WERI-Rb-1 (cell line): ENCODE data around the gene ZNF277.
A peak's percentile ranks its signal among the peaks of the same experiment; 100 is the strongest.

Experiments used
- DNase-seq: peaks from one replicate; pipeline ENCODE4 v3.0.0-alpha.2; 2020
- H3K27ac ChIP-seq: fragments of 250-450 bp; sonication (Bioruptor Pico); 2 replicates; pipeline ENCODE4 v1.5.1; 2020; ENCODE audit warnings: mild to moderate bottlenecking, moderate library complexity
- H3K27me3 ChIP-seq: fragments of 250-450 bp; sonication (Bioruptor Pico); 2 replicates; pipeline ENCODE4 v1.5.1; 2021; ENCODE audit warnings: mild to moderate bottlenecking, low read depth, moderate library complexity; ENCODE audit not compliant: insufficient read depth, severe bottlenecking
- H3K36me3 ChIP-seq: fragments of 250-450 bp; sonication (Bioruptor Pico); 2 replicates; pipeline ENCODE4 v1.5.1; 2020; ENCODE audit warnings: mild to moderate bottlenecking, moderate library complexity
- H3K4me3 ChIP-seq: 2 replicates; pipeline ENCODE4 v1.5.1; 2011; ENCODE audit warnings: low read depth, mild to moderate bottlenecking, control low read depth, low read length
- H3K9me3 ChIP-seq: fragments of 250-450 bp; sonication (Bioruptor Pico); 2 replicates; pipeline ENCODE4 v1.5.1; 2021; ENCODE audit warnings: mild to moderate bottlenecking, moderate library complexity; ENCODE audit not compliant: severe bottlenecking
- CTCF ChIP-seq: IDR thresholded peaks from 2 replicates; pipeline ENCODE4 v1.5.1; 2011; ENCODE audit warnings: low read depth, mild to moderate bottlenecking, control low read depth, inconsistent platforms, low read length

Gene ZNF277

GRCh38 chr7:112199672-112200071 is 6.8 kb upstream of the ZNF277 start:
- Histone ChIP-seq H3K36me3 (no peaks in the 10 kb centered on the region), H3K27me3 (no peaks in the 10 kb centered on the region), H3K27ac (no peak overlapping the region), H3K4me3 (no peak overlapping the region), H3K9me3 (no peaks in the 10 kb centered on the region)
- no peak for TF ChIP-seq CTCF
- no peak for DNase-seq

GRCh38 chr7:112201411-112201810 is 5.1 kb upstream of the ZNF277 start:
- DNase-seq, result no peak

GRCh38 chr7:112201839-112202238 is 4.7 kb upstream of the ZNF277 start:
- Histone ChIP-seq H3K4me3 (no peak overlapping the region), H3K27ac (no peak overlapping the region), H3K27me3 (no peaks in the 10 kb centered on the region), H3K9me3 (no peaks in the 10 kb centered on the region), H3K36me3 (no peaks in the 10 kb centered on the region)
- DNase-seq, result no peak
- no peak for TF ChIP-seq CTCF

More at GRCh38 chr7:112201411-112201810, 5.1 kb upstream of the ZNF277 start:
- no peak overlapping the region for H3K27ac ChIP-seq
- H3K9me3 ChIP-seq, result no peaks in the 10 kb centered on the region
- H3K36me3 ChIP-seq, result no peaks in the 10 kb centered on the region
- H3K4me3 ChIP-seq, result no peak overlapping the region
- no peaks in the 10 kb centered on the region for H3K27me3 ChIP-seq
- no peak for TF ChIP-seq CTCF

GRCh38 chr7:112202816-112203215 is 3.7 kb upstream of the ZNF277 start:
- TF ChIP-seq CTCF, result no peak
- Histone ChIP-seq H3K27me3 (no peaks in the 10 kb centered on the region), H3K9me3 (no peaks in the 10 kb centered on the region), H3K36me3 (no peaks in the 10 kb centered on the region), H3K4me3 (no peak overlapping the region), H3K27ac (no peak overlapping the region)
- DNase-seq, result no peak

- H3K4me3 ChIP-seq, result no peak overlapping the region
- no peak overlapping the region for H3K27ac ChIP-seq
- no peak for TF ChIP-seq CTCF
- H3K27me3 ChIP-seq, result no peaks in the 10 kb centered on the region
- DNase-seq, result no peak
- no peaks in the 10 kb centered on the region for H3K9me3 ChIP-seq
- H3K36me3 ChIP-seq, result no peaks in the 10 kb centered on the region
Observed at GRCh38 chr7:112203365-112203739, 3.1 kb upstream of the ZNF277 start.

GRCh38 chr7:112204499-112205342 is 1.8 kb upstream of the ZNF277 start:
- Histone ChIP-seq H3K27me3 (no peaks in the 10 kb centered on the region), H3K27ac (no peak overlapping the region), H3K9me3 (no peaks in the 10 kb centered on the region), H3K36me3 (no peaks in the 10 kb centered on the region), H3K4me3 (peak overlapping the region; percentile 85)
- TF ChIP-seq CTCF, result no peak
- no peak for DNase-seq
